Endothelial cell of umbilical vein (primary cell): Measurements from ENCODE around the gene OR52L1. TPM values are rescaled to one million over a fixed set of nuclear protein-coding genes. Genes with fewer than 3 reads are reported as not detected.

ENCODE experiments used
- BruUV-seq: library from RNA; stranded (reverse); fragments of 400-500 nt; replicated peaks from 2 replicates; lab custom pipeline; 2021; lab: Mats Ljungman, UMichigan
- CTCF ChIA-PET: fragments of 300-600, 350-600 bp; sonication (Branson Sonifier 250); formaldehyde crosslinking; loops from one replicate; lab custom pipeline; 2021; ENCODE audit warnings: antibody characterized with exemption, inconsistent platforms; lab: Charles Lee
- POLR2A ChIA-PET: fragments of 300-600, 350-600 bp; sonication (Branson Sonifier 250); formaldehyde crosslinking; loops from one replicate; lab custom pipeline; 2021; ENCODE audit warnings: antibody characterized with exemption, inconsistent platforms; lab: Charles Lee
- DNase-seq: peaks from one replicate; pipeline ENCODE4 v3.0.0-alpha.2; 2011; ENCODE audit warnings: low read depth, low spot score
- FAIRE-seq: peaks from 2 replicates; lab custom pipeline; 2011; peaks lifted over from hg19 to GRCh38; lab: Jason Lieb, UNC
- H2AFZ ChIP-seq: 2 replicates; pipeline ENCODE4 v1.6.0; 2012; ENCODE audit warnings: low read depth, low read length, control low read depth, inconsistent platforms
- H3K27ac ChIP-seq: 2 replicates; pipeline ENCODE4 v1.5.1; 2011; ENCODE audit warnings: low read depth, mild to moderate bottlenecking, control low read depth, low read length, moderate library complexity; ENCODE audit not compliant: insufficient read depth
- H3K27me3 ChIP-seq, 2 experiments: 2 replicates each; pipeline versions ENCODE4 v1.6.0 to v1.6.1; 2011; ENCODE audit warnings: low read length in 2 of 2, mixed read lengths in 1 of 2; ENCODE audit not compliant: control insufficient read depth in 2 of 2, insufficient read depth in 2 of 2
- H3K36me3 ChIP-seq, 2 experiments: 2 replicates in 1 of 2; 3 replicates in 1 of 2; pipeline ENCODE4 v1.5.1; 2011; ENCODE audit warnings: low read length in 2 of 2, mild to moderate bottlenecking in 1 of 2, moderate library complexity in 1 of 2; ENCODE audit not compliant: control insufficient read depth in 2 of 2, insufficient read depth in 2 of 2; ENCODE audit errors: extremely low read depth in 1 of 2
- H3K4me1 ChIP-seq: 3 replicates; pipeline ENCODE4 v1.5.1; 2011; ENCODE audit warnings: mild to moderate bottlenecking, low read length; ENCODE audit not compliant: control insufficient read depth, insufficient read depth; ENCODE audit errors: extremely low read depth
- H3K4me2 ChIP-seq: 2 replicates; pipeline ENCODE4 v1.6.1; 2011; ENCODE audit warnings: low read length, control low read depth, mixed read lengths; ENCODE audit not compliant: insufficient read depth
- H3K4me3 ChIP-seq, 3 experiments: fragments of 200-600 bp in 1 of 3; sonication (generic), shearing (Covaris generic) in 1 of 3; replicated peaks in 1 of 3; 2 replicates each; pipeline ENCODE4 v1.5.1; 2011 to 2016; ENCODE audit warnings: control low read depth in 3 of 3, low read length in 3 of 3, mild to moderate bottlenecking in 2 of 3, inconsistent platforms in 1 of 3, low read depth in 1 of 3, moderate library complexity in 1 of 3; ENCODE audit not compliant: insufficient read depth in 1 of 3
- H3K79me2 ChIP-seq: 2 replicates; pipeline ENCODE4 v1.6.0; 2012; ENCODE audit warnings: low read length, inconsistent platforms; ENCODE audit not compliant: control insufficient read depth, insufficient read depth
- H3K9ac ChIP-seq: replicated peaks from 2 replicates; pipeline ENCODE3; 2011; ENCODE audit warnings: low read length, control low read depth; ENCODE audit not compliant: insufficient read depth; ENCODE audit errors: extremely low read depth
- H3K9me1 ChIP-seq: replicated peaks from 3 replicates; pipeline ENCODE4 v1.6.0; 2011; ENCODE audit warnings: mild to moderate bottlenecking, low read length; ENCODE audit not compliant: control insufficient read depth, insufficient read depth; ENCODE audit errors: extremely low read depth
- H3K9me3 ChIP-seq: replicated peaks from 2 replicates; pipeline ENCODE4 v1.5.1; 2012; ENCODE audit warnings: low read length, inconsistent platforms; ENCODE audit not compliant: control insufficient read depth, insufficient read depth
- H4K20me1 ChIP-seq: replicated peaks from 2 replicates; pipeline ENCODE3; 2011; ENCODE audit warnings: mild to moderate bottlenecking, low read length; ENCODE audit not compliant: control insufficient read depth, insufficient read depth; ENCODE audit errors: extremely low read depth
- CTCF ChIP-seq, 2 donors: IDR thresholded peaks; 1 replicate in 1 of 2; 2 replicates in 1 of 2; pipeline ENCODE4 v1.5.1; 2011; ENCODE audit warnings: low read length in 2 of 2, mild to moderate bottlenecking in 2 of 2, moderate library complexity in 2 of 2, control low read depth in 1 of 2, inconsistent platforms in 1 of 2, low read depth in 1 of 2; ENCODE audit not compliant: insufficient read depth in 1 of 2; ENCODE audit errors: extremely low read depth in 1 of 2
- EZH2 ChIP-seq: IDR thresholded peaks from 2 replicates; pipeline ENCODE4 v1.6.1; 2012; ENCODE audit warnings: borderline replicate concordance, low read depth, mild to moderate bottlenecking, moderate library complexity, low read length, inconsistent platforms; ENCODE audit not compliant: severe bottlenecking
- FOS ChIP-seq: IDR thresholded peaks from 2 replicates; pipeline ENCODE4 v1.6.1; 2011; ENCODE audit warnings: mild to moderate bottlenecking, low read length, moderate library complexity, borderline replicate concordance; ENCODE audit not compliant: insufficient read depth
- GATA2 ChIP-seq: IDR thresholded peaks from 2 replicates; pipeline ENCODE4 v1.7.0; 2011; ENCODE audit warnings: low read depth, mild to moderate bottlenecking, moderate library complexity, mixed read lengths, low read length; ENCODE audit not compliant: insufficient read length, insufficient read depth
- JUN ChIP-seq: IDR thresholded peaks from 2 replicates; pipeline ENCODE4 v1.6.1; 2011; ENCODE audit warnings: borderline replicate concordance, low read depth; ENCODE audit not compliant: insufficient read length, insufficient read depth
- MAX ChIP-seq: IDR thresholded peaks from 2 replicates; pipeline ENCODE4 v1.6.1; 2011; ENCODE audit not compliant: insufficient read depth, insufficient read length
- MYC ChIP-seq: IDR thresholded peaks from one replicate; pipeline ENCODE4 v1.6.1; 2011; ENCODE audit warnings: mild to moderate bottlenecking, low read depth, low read length
- POLR2A ChIP-seq: IDR thresholded peaks from 2 replicates; pipeline ENCODE4 v1.6.1; 2012; ENCODE audit warnings: low read depth, mild to moderate bottlenecking, control low read depth, low read length
- POLR2AphosphoS5 ChIP-seq: IDR thresholded peaks from 2 replicates; pipeline ENCODE4 v1.6.1; 2012; ENCODE audit warnings: low read depth, mild to moderate bottlenecking, control low read depth, low read length, moderate library complexity; ENCODE audit not compliant: insufficient read depth
- dilution Hi-C: fragments of 300-500 bp; cut with MboI; formaldehyde crosslinking; loops from one replicate; pipeline ENCODE4 v1.15.0; 2019; ENCODE audit warnings: low sequenced_read_pairs; ENCODE audit not compliant: extremely low pct_ligation_motif_present
- intact Hi-C: fragments of 100-400 bp; cut with micrococcal nuclease; formaldehyde crosslinking; loops from one replicate; pipeline ENCODE4 v1.10.0; 2022
- polyA plus RNA-seq, 4 experiments: library from polyadenylated mRNA; depleted of rRNA in 3 of 4; stranded (reverse) in 3 of 4; unstranded in 1 of 4; fragments of >200 nt; gene quantifications; 2 replicates each; pipeline versions ENCODE4 v1.2.1 to v1.2.3, GENCODE V29; 2011 to 2012; ENCODE audit warnings: missing spikeins in 1 of 4
- total RNA-seq: library from RNA; stranded (reverse); gene quantifications from 2 replicates; pipeline ENCODE4 v1.2.3, GENCODE V29; 2021

The OR52L1 gene
- total and polyA plus RNA-seq, 2 donors (not counting 3 experiments of a cell fraction or from before 2014, with no cell fraction given) = 0.07 TPM; not detected in 1

GRCh38 chr11:6006395-6006794 lies 19.6 kb upstream of the OR52L1 start:
- FAIRE-seq (no peak), DNase-seq (no peak)
- H3K27ac ChIP-seq = no peak overlapping the region
- no peak overlapping the region for H3K9ac ChIP-seq
- H3K9me3 ChIP-seq = no peaks in the 10 kb centered on the region
- ChIA-PET POLR2A (no interaction called here), CTCF (interaction anchor here (1.0 kb wide), 1 partner anchor 14 kb away, joined by 4 read pairs; no protein-coding TSS in a partner anchor)
- no peaks in the 10 kb centered on the region for H3K4me1 ChIP-seq
- intact Hi-C loops = no loop called here
- no peaks in the 10 kb centered on the region for H3K79me2 ChIP-seq
- no TSS peak for BruUV-seq
- H3K27me3 ChIP-seq = peaks cover 0 to 6% of the 10 kb centered on the region in 2 experiments
- no peak overlapping the region for H2AFZ ChIP-seq
- no peak overlapping the region for H3K4me2 ChIP-seq
- H3K36me3 ChIP-seq = no peaks in the 10 kb centered on the region
- no peaks in the 10 kb centered on the region for H3K9me1 ChIP-seq
- H4K20me1 ChIP-seq = no peaks in the 10 kb centered on the region
- no peak for TF ChIP-seq CTCF (IDR thresholded peaks at IDR 0.05; ENCODE audit: extremely low read depth in 1 of 2, insufficient read depth in 1 of 2, low read depth in 1 of 2, low read length in 2 of 2)
- TF ChIP-seq JUN = no peak
- no peak for TF ChIP-seq MYC
- no peak for TF ChIP-seq FOS
- TF ChIP-seq EZH2 = no peak
- no peak for TF ChIP-seq MAX
- TF ChIP-seq POLR2A = no peak
- no peak for TF ChIP-seq GATA2
- no peak for TF ChIP-seq POLR2AphosphoS5
- no peak overlapping the region for H3K4me3 ChIP-seq
- dilution Hi-C loops = no loop called here
